ENCODE results near the gene ZNF292.
"Not testable (repeated sequence)": the region's sequence is repeated elsewhere in the genome, so short reads cannot be mapped to it uniquely, and the experiment has no call there.

ZNF292 gene

DNA sequence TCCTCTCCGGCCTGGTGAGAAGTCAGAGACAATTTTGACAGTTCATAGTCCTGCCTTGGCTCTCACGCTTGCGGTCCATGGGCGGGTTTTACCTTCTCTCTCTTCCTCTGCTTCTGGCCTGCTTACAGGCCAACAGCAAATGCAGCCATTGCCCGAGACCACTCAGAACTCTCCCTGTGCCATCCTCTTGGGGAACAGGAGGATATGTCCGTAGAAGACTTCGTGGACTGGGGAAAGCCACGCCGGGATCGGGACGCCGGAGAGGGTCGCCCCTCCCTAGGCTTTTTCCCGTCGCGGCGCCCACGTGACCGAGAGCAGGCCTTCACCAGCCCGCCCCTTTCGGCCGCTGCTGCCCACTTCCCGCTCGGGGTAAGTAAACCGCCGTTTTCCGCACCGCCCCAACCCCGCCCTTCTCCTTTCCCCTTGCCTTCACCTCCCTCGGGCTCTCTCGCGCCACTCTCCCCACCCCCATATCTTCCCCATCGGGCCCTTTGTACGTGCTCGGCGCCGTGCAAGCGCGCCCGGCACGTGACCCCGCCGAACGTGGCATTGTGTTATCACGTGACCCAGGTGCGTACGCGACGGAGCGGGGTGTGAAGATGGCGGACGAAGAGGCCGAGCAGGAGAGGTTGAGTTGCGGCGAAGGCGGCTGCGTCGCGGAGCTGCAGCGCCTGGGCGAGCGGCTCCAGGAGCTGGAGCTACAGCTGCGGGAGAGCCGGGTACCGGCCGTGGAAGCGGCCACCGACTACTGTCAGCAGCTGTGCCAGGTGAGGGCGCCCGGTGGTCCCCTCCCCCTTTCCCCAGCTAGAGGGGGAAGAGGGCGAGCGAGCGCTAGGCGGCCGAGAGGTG lies at the start of gene ZNF292:
TSS of gene ZNF292 (plus strand) at position 573 of the 849 bp plus-strand sequence. CDS start at position 600, 27 bp downstream.
- DNase-seq (ENCODE audit: low read depth in 3 of 3): peak; percentile 86 to 89 (median 86)

DNA sequence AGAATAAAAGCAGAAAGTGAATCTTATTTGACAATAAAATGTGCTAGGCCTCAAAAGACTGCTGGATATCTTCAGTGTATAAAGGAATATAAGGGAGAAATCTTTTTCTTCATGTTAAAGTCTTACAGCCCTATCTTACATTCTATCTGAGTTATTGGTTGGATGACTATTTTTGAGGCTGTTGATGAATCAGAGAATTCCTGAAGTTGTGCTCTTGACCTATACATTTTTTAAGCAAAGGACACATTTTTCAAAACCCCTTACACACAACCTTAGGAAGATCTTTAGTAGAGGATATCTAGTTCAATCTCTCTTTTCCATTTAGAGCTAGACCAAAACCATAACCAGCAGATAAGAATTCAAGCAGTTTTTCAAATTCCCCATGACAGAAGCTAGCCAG lies 49.5 kb upstream of the ZNF292 start:
- DNase-seq (ENCODE audit: low read depth in 3 of 3): no peak

- no peak for DNase-seq (ENCODE audit: low read depth in 3 of 3)
Measured at GRCh38 chr6:87110636-87111035, 44.7 kb upstream of the ZNF292 start.

- no peak for DNase-seq (ENCODE audit: low read depth in 3 of 3)
Measured at GRCh38 chr6:87115402-87116135, 39.8 kb upstream of the ZNF292 start.

GRCh38 chr6:87116922-87117321 lies 38.4 kb upstream of the ZNF292 start:
- DNase-seq (ENCODE audit: low read depth in 3 of 3): no peak

DNA sequence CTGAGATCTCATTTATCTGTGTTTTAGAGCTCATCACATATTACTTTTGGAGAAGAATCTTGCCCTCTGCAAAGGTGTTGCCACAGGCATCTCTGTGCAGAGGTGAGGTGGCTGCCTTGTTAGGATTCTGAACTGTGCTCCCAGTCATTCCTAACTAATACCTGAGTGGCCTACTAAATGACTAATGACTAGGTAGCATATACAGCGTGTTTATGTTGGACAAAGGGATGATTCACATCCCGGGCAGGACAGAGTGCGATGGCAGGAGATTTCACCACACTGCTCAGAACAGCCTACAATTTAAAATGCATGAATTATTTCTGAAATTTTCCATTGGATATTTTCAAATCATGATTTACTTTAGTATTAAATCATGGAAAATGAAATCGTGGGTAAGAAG lies 37.3 kb upstream of the ZNF292 start:
- DNase-seq (ENCODE audit: low read depth in 3 of 3): no peak

DNA sequence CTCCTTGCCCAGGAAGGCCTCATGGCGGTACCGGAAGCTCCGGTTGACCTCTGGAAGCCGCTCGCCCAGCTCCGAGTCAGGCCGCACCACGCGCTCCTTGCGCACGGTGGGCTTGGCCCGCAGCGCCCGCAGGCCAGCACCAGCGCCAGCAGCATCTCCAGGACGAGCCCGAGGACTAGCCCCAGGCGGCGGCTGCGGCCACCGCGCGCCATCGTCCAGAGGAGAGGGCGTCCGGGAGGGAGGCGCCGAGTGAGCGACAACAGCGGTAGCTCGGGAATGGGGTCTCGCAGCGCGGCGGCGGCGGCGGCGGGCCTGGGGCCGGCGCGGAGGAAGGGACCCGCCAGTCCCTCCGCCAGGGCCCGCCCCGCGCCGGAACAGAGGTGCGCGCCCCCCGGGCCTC lies 32.9 kb upstream of the ZNF292 start:
- no peak for DNase-seq (ENCODE audit: low read depth in 3 of 3)

- no peak for DNase-seq (ENCODE audit: low read depth in 3 of 3)
Measured at GRCh38 chr6:87124074-87124473, 31.3 kb upstream of the ZNF292 start.

GRCh38 chr6:87126501-87126900 lies 28.9 kb upstream of the ZNF292 start:
- DNase-seq (ENCODE audit: low read depth in 3 of 3): no peak

- DNase-seq (ENCODE audit: low read depth in 3 of 3): no peak
Measured at GRCh38 chr6:87127737-87128136, 27.6 kb upstream of the ZNF292 start.

- no peak for DNase-seq (ENCODE audit: low read depth in 3 of 3)
Measured at GRCh38 chr6:87136963-87137362, 18.4 kb upstream of the ZNF292 start.

DNA sequence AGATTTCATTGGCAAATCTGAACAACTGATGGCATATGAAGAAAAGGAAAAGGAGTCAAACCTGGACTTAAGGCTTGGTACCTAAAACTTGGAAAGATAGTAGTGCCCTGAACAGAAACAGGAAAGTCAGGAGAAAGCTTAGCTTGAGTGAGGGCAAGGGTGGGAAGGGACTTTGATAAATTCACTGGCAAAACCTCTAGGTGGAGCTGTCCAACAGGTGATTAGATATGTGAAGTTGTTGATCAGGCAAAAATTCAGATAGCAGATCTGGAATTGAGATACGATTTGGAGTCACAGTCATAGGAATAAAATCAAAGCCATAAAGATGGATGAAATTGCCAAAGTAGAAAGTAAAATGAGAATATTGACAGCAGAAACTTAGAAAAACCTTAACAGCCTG lies 16.1 kb upstream of the ZNF292 start:
- peak in 1 of 3 experiments; percentile 29 for DNase-seq (ENCODE audit: low read depth in 3 of 3)

DNA sequence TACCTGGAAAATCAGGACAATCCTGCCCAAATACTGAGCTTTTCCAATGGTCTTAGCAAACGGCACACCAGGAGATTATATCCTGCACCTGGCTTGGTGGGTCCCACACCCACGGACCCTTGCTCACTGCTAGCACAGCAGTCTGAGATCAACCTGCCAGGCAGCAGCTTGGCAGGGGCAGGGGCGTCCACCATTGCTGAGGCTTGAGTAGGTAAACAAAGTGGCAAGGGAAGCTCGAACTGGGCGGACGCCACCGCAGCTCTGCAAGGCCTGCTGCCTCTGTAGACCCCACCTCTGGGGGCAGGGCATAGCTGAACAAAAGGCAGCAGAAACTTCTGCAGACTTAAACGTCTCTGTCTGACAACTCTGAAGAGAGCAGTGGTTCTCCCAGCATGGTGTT lies 15.4 kb upstream of the ZNF292 start:
- DNase-seq (ENCODE audit: low read depth in 3 of 3): not testable (repeated sequence)

DNA sequence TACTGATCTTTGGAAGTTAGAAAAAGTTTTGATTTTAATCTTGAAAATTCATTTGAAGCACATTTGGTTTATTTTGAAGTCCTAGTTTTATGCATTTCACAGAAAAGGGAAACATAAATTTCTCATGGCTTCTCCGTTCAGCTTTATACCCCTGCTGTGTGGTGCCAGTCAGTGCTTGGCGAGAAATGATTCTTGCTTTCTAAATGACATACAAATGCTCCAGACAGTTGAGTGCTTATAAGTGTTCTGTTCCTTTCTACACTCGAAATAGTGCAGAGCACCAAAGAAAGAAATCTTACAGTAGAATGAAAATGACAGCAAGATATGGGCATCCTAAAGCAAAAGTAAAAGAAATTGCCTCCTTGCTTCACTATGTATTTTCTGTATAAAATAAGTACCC lies 9.0 kb upstream of the ZNF292 start:
- DNase-seq (ENCODE audit: low read depth in 3 of 3): no peak

GRCh38 chr6:87150406-87150805 lies 5.0 kb upstream of the ZNF292 start:
- no peak for DNase-seq (ENCODE audit: low read depth in 3 of 3)

GRCh38 chr6:87151471-87151780 lies 3.9 kb upstream of the ZNF292 start:
- no peak for DNase-seq (ENCODE audit: low read depth in 3 of 3)

GRCh38 chr6:87151781-87152525 lies 3.4 kb upstream of the ZNF292 start:
- DNase-seq (ENCODE audit: low read depth in 3 of 3): peak; percentile 59 to 66 (median 64)

DNA sequence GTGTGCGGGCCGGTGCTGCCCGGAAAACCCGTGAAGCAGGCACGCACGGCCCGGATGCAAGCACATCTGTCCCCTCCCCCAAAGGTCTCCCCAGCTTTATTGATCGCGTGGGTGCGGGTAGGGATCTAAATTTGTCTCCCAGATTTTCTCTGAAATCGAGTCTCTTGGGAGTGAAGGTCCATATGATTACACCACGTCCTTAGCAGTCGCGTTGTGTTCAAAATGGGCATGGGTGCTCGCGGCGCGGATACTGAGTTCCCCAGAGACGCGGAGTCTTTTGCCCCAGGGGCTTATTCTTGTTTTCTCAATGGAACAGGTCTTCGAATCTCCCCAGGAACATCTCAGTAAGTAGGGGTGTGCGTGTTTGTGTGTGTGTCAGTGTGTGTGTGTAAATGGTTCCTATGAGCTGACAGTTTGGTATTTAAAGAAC lies 2.8 kb upstream of the ZNF292 start:
- DNase-seq (ENCODE audit: low read depth in 3 of 3): no peak

DNA sequence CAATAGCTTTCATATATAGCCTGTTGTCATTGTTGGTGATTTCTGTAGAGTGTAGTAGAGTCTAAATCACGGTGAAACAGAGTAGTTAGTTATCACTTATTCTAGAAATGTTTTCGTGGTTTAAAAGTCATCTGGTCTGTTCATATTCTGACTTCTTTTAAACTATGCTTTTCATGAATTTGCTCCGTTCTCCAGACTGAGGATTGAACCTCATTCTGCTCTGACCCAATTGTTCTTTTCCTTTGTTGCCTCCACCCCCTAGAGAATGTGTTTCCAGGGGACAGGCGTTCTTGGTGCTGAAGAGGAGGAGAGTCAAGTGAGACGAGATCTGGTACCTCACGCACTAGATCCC lies 748 bp upstream of the ZNF292 start:
- no peak for DNase-seq (ENCODE audit: low read depth in 3 of 3)

DNA sequence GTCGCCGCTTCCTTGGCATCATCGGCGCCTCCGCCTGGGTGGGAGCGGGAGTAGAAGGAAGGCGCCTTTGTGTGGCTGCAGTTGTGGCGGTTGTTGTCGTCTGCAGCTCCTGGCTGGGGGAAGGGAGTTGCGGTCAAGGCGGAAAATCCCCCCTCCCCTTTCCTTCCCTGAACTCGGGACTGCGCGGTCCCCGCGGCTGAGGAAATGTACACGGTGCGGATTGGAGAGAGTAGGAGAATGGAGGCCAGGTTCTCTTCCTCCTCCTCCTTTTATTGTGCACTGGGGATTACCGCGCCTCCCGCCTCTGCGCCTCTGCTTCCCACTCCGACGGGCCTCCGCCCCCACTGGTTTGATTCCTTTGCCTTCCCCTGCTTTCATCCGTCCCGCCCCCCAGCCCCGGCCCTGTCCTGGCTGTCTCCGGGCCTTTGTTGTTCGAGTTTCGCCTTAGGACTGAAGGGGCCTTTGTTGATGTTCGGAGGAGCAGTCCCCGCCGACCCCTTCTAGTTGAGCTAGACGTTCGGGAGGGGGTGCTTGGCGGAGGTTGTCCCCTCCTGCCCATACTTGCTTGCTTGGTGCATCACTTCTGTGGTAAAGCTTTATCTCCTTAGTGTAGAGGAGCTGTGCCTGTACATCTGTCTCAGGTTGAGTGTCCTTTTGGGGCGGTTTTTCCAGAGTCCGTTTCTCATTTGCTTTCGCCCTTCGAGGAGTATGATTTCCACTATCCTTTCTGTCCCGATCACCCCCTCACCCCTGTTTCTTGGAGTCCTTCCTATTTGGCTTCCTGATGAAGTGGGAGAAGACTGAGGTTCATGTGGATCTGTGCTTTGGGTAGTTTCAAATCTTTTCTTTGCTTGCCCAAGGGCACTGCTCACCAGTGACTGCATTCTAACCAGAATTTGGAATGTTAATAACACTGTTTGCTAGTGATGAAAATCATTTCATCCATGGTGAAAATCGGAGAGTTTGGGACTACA lies 764 bp downstream of the ZNF292 start:
- DNase-seq (ENCODE audit: low read depth in 3 of 3): peak; percentile 24 to 35 (median 32)

- DNase-seq (ENCODE audit: low read depth in 3 of 3): not testable (repeated sequence)
Measured at GRCh38 chr6:87157596-87157995, 2.2 kb downstream of the ZNF292 start.

Data from stimulated activated CD4-positive, alpha-beta T cell treated with anti-CD3 and anti-CD28 coated beads, TNF-alpha, amount 100 ng/mL, for 4 hours (primary cell).